Uterus (tissue), 4 donors: ENCODE data around the gene TMBIM1. TPM values are rescaled to one million over a fixed set of nuclear protein-coding genes. Genes with fewer than 3 reads are reported as not detected.

Source experiments
- DNase-seq, 2 donors: peaks; one replicate each; pipeline ENCODE4 v3.0.0-alpha.2; 2019 to 2020
- H3K27ac ChIP-seq, 2 donors: fragments of 200-600 bp; sonication (generic); 1 replicate in 1 of 2; 2 replicates in 1 of 2; pipeline ENCODE4 v1.5.1; 2016 to 2018
- H3K27me3 ChIP-seq, 2 donors: fragments of 200-600 bp; sonication (generic); one replicate each; pipeline ENCODE4 v1.5.1; 2018 to 2019; ENCODE audit warnings: control low read depth in 1 of 2
- H3K36me3 ChIP-seq, 2 donors: fragments of 200-600 bp; sonication (generic); one replicate each; pipeline ENCODE4 v1.5.1; 2019; ENCODE audit warnings: control low read depth in 1 of 2
- H3K4me1 ChIP-seq, 2 donors: fragments of 200-600 bp; sonication (generic); one replicate each; pipeline ENCODE4 v1.5.1; 2018 to 2019; ENCODE audit warnings: control low read depth in 1 of 2
- H3K4me3 ChIP-seq, 2 donors: fragments of 200-600 bp; sonication (generic); 1 replicate in 1 of 2; 2 replicates in 1 of 2; pipeline ENCODE4 v1.5.1; 2018 to 2019; ENCODE audit warnings: mild to moderate bottlenecking in 1 of 2
- H3K9me3 ChIP-seq, 2 donors: fragments of 200-600 bp; sonication (generic); one replicate each; pipeline ENCODE4 v1.5.1; 2019; ENCODE audit warnings: control low read depth in 1 of 2
- CTCF ChIP-seq, 4 experiments: fragments of 200-600 bp in 2 of 4; fragments of 450-650 bp in 2 of 4; sonication (generic) in 2 of 4; IDR thresholded peaks; one replicate each; pipeline ENCODE4 v1.5.1; 2016 to 2019; ENCODE audit warnings: antibody characterized with exemption in 4 of 4, mild to moderate bottlenecking in 2 of 4, moderate library complexity in 1 of 4
- POLR2A ChIP-seq, 2 donors: fragments of 450-650 bp; IDR thresholded peaks; one replicate each; pipeline ENCODE4 v1.6.1; 2016; ENCODE audit warnings: antibody characterized with exemption in 2 of 2, mild to moderate bottlenecking in 1 of 2, moderate library complexity in 1 of 2
- intact Hi-C: fragments of 100-400 bp; cut with DNase I; formaldehyde crosslinking; loops from one replicate; pipeline ENCODE4 v1.15.1; 2023; ENCODE audit warnings: low total_unique reads
- total RNA-seq, 4 donors: library from RNA; depleted of rRNA in 3 of 4; stranded (reverse); fragments of >200 nt in 3 of 4; gene quantifications; one replicate each; pipeline versions ENCODE4 v1.1.0 to v1.2.4, GENCODE V29; 2014 to 2023
- donor health status: DM: yes; HTN: yes; CAD: no.

TMBIM1 gene
- total RNA-seq, 4 donors from 2014 or later = 112 to 166 (median 120) TPM

- intact Hi-C loops = no loop called here
- TF ChIP-seq CTCF (IDR thresholded peaks at IDR 0.05) (no peak), POLR2A (IDR thresholded peaks at IDR 0.05) (no peak)
- no peaks in the 10 kb centered on the region for H3K36me3 ChIP-seq
- no peaks in the 10 kb centered on the region for H3K9me3 ChIP-seq
- no peak overlapping the region for H3K4me3 ChIP-seq
- DNase-seq = peak in 1 of 2 donors; percentile 48
- peak overlapping the region; percentile 98 to 100 for H3K27ac ChIP-seq
- H3K27me3 ChIP-seq = no peaks in the 10 kb centered on the region
- H3K4me1 ChIP-seq = peaks cover 20 to 43% of the 10 kb centered on the region in 2 donors
Measured at GRCh38 chr2:218284106-218284811, 8.0 kb downstream of the TMBIM1 start.

GRCh38 chr2:218282173-218282991, 9.9 kb downstream of the TMBIM1 start:
- no peak overlapping the region for H3K4me3 ChIP-seq
- intact Hi-C loops = no loop called here
- no peaks in the 10 kb centered on the region for H3K27me3 ChIP-seq
- H3K36me3 ChIP-seq = no peaks in the 10 kb centered on the region
- no peaks in the 10 kb centered on the region for H3K9me3 ChIP-seq
- peaks cover 20 to 36% of the 10 kb centered on the region in 2 donors for H3K4me1 ChIP-seq
- TF ChIP-seq CTCF (IDR thresholded peaks at IDR 0.05) = no peak
- no peak for TF ChIP-seq POLR2A (IDR thresholded peaks at IDR 0.05)
- peak overlapping the region; percentile 98 to 100 for H3K27ac ChIP-seq
- no peak for DNase-seq

GRCh38 chr2:218281449-218281848, 10.9 kb downstream of the TMBIM1 start:
- peak overlapping the region; percentile 98 to 100 for H3K27ac ChIP-seq

DNA sequence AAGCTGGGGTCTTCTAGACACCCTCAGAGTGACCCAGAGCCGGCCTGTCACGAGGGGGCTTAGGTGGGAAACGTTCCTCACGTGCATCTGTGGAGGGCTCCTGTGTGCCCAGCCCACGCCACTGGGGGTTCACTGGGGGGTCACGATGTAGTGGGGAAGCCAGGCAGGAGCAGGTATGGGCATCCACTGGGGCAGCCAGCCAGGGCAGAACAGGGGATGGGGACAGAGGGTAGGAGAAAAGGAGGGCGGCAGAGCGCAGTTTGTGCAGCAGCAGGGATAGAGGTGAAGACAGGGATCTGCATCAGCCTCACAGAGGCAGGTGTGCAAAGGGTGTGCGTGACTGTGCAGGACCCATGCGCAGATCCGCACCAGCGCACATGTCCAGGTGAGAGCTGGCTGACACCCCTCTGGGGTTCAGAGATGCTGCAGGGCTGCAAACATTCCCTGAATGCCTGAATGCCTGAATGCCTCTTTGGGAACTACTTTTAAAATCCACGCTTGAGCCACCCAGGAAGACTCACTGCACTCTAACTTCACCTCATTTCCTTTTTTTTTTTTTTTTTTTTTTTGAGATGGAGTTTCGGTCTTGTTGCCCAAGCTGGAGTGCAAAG, 11.9 kb downstream of the TMBIM1 start:
- DNase-seq = no peak
- intact Hi-C loops = no loop called here
- Histone ChIP-seq H3K27me3 (no peaks in the 10 kb centered on the region), H3K4me1 (peaks cover 14 to 24% of the 10 kb centered on the region in 2 donors), H3K9me3 (no peaks in the 10 kb centered on the region), H3K4me3 (no peak overlapping the region), H3K36me3 (no peaks in the 10 kb centered on the region), H3K27ac (no peak overlapping the region)
- TF ChIP-seq POLR2A (IDR thresholded peaks at IDR 0.05) (no peak), CTCF (IDR thresholded peaks at IDR 0.05) (no peak)

More at GRCh38 chr2:218281449-218281848, 10.9 kb downstream of the TMBIM1 start:
- TF ChIP-seq POLR2A (IDR thresholded peaks at IDR 0.05) = no peak
- TF ChIP-seq CTCF (IDR thresholded peaks at IDR 0.05) = no peak
- no peaks in the 10 kb centered on the region for H3K36me3 ChIP-seq
- H3K27me3 ChIP-seq = no peaks in the 10 kb centered on the region
- H3K4me1 ChIP-seq = peaks cover 20 to 34% of the 10 kb centered on the region in 2 donors
- intact Hi-C loops = no loop called here
- no peak overlapping the region for H3K4me3 ChIP-seq
- DNase-seq = no peak
- H3K9me3 ChIP-seq = no peaks in the 10 kb centered on the region
